Measurements from ENCODE around the gene RHOV.

RHOV gene

GRCh38 chr15:40843885-40844695, 29.9 kb downstream of the RHOV start, which contains the start of gene SPINT1:
Gene SPINT1 (plus strand): TSS chr15:40844048. CDS start chr15:40844555, 507 bp downstream.
- DNase-seq: no peak

- no peak for DNase-seq
These were observed 30.7 kb downstream of the RHOV start for GRCh38 chr15:40843261-40843884.

- DNase-seq: no peak
These were observed 32.3 kb downstream of the RHOV start for GRCh38 chr15:40841741-40842140.

GRCh38 chr15:40838756-40839155, 35.3 kb downstream of the RHOV start:
- no peak for DNase-seq

- no peak for DNase-seq
These were observed 38.0 kb downstream of the RHOV start for GRCh38 chr15:40836020-40836419.

- DNase-seq: no peak
These were observed 41.1 kb downstream of the RHOV start for GRCh38 chr15:40832903-40833302.

- no peak for DNase-seq
These were observed 42.2 kb downstream of the RHOV start for GRCh38 chr15:40831861-40832260.

- DNase-seq: no peak
These were observed 43.1 kb downstream of the RHOV start for GRCh38 chr15:40830884-40831283.

- DNase-seq: no peak
These were observed 44.9 kb downstream of the RHOV start for GRCh38 chr15:40829115-40829514.

- no peak for DNase-seq
These were observed 45.5 kb downstream of the RHOV start, which contains the start of gene PPP1R14D for GRCh38 chr15:40828447-40829036. Gene PPP1R14D (minus strand): TSS chr15:40828708. CDS start chr15:40828641, 67 bp downstream.

GRCh38 chr15:40826423-40827075, 47.5 kb downstream of the RHOV start:
- no peak for DNase-seq

- no peak for DNase-seq
These were observed 48.2 kb downstream of the RHOV start for GRCh38 chr15:40825661-40826422.

GRCh38 chr15:40823572-40824343, 50.3 kb downstream of the RHOV start:
- no peak for DNase-seq
